CD4-positive, alpha-beta T cell treated with Interleukin-15 for 4 hours (primary cell): ENCODE results near the gene NOS3.
A peak's percentile ranks its signal among the peaks of the same experiment; 100 is the strongest.
"Not testable (repeated sequence)": the region's sequence is repeated elsewhere in the genome, so short reads cannot be mapped to it uniquely, and the experiment has no call there.

Source experiments
- DNase-seq: peaks from one replicate; pipeline ENCODE4 v3.0.0-alpha.2; 2020; ENCODE audit warnings: low spot score

Gene NOS3

DNA sequence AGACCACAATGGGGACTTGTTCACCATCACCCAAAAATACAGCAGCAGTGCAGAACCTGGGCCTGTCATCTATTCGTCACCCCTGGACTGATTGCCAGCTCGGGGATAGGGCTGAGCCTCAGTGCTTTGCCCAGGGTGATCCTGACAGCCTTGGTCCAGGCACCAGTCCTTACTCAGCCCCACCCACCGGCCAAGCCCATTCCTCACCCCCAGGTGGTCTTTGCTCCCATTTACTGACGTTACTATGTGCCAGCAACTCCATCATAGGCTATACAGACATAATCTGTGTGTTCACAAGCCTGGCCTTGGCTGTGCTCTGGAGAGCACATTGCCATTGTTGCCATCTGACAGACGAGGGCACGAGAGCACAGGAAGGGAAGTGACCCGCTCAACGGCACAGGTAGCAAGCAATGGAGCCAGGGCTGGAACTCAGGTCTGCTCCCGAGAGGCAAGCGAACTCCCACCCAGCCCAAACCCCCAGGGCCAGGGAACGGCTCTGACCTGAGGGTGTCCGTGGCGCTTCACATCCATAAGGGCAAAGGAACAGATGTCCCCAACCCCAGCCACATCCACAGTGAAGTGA lies 26.6 kb downstream of the NOS3 start:
- no peak for DNase-seq

- peak; percentile 81 for DNase-seq
Observed at GRCh38 chr7:151017953-151018420, 27.2 kb downstream of the NOS3 start.

GRCh38 chr7:151018421-151019129 lies 27.8 kb downstream of the NOS3 start:
- peak; percentile 26 for DNase-seq

DNA sequence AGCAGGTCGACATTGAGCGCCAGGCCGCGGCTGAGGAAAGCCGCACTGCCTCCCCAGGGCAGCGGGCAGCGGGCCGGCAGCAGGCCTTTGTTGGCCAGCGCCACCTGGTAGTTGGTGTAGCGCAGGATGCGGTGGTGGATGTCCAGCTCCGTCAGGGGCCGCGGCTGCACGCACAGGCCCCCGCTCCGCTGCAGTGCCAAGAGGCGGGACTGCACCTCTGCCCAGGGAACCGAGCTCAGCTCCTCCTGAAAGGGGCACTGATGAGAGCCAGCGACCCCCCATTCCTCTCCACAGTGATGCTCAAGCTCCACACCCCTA lies 28.3 kb downstream of the NOS3 start:
- no peak for DNase-seq

DNA sequence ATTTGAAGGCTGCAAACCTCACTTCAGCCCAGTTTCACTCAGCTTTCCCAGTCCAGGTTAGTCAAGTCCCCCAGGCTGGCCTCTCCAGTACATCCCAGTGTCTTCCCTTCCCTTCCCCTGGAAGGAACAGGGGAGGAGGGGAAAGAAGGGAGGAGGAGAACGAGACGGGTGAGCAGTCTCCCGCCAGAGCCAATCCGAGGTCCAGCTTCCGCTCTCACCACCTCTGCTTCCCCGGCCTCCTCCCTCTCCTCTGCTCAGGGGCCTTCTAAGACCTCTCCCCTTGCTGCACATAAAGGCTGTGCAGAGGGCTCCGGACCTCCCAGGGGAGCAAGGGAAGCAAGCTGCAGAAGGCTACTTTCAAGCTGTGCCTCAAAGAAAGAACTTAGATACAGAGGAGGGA lies 29.4 kb downstream of the NOS3 start:
- DNase-seq = no peak

- no peak for DNase-seq
Observed at GRCh38 chr7:151023232-151023631, 32.4 kb downstream of the NOS3 start.

- no peak for DNase-seq
Observed at GRCh38 chr7:151024435-151025056, 33.7 kb downstream of the NOS3 start, which contains the start of gene ATG9B. Gene ATG9B (minus strand): TSS chr7:151024494. CDS start chr7:151024423, 71 bp downstream.

DNA sequence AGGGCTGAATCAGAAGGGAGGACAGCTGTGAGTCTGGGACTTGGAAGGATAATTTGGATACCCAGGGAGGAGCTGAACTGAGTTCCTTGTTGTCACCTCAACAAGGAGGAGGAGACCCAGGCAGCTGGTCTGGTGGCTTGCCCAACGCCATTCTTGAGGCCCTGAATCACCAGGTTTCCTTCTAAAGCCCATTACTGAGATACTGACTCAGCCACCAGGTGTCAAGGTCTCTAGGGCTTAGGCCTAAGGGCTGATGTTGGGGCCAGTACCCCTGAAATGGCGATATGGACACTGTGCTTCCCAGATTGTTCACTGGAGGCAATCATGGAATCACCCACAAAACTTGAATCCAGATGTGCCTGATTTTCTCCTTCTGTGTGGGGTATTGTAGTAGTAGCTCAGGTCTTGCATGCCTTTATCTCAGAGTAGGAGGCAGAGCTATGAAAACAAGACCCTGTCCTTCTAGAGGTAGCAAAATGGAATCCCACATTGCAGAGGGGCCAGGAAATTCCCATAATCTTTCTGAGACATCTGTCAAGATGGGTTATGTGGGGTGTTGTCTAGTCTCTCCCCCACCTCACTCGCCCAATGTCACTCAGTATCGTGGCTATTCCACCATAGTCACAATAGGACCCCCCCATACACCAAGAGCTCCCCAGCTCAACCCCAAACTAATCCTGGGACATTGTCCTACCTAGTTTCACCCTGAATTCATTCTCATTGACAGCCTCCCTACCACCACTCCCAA lies 35.3 kb downstream of the NOS3 start:
- no peak for DNase-seq

DNA sequence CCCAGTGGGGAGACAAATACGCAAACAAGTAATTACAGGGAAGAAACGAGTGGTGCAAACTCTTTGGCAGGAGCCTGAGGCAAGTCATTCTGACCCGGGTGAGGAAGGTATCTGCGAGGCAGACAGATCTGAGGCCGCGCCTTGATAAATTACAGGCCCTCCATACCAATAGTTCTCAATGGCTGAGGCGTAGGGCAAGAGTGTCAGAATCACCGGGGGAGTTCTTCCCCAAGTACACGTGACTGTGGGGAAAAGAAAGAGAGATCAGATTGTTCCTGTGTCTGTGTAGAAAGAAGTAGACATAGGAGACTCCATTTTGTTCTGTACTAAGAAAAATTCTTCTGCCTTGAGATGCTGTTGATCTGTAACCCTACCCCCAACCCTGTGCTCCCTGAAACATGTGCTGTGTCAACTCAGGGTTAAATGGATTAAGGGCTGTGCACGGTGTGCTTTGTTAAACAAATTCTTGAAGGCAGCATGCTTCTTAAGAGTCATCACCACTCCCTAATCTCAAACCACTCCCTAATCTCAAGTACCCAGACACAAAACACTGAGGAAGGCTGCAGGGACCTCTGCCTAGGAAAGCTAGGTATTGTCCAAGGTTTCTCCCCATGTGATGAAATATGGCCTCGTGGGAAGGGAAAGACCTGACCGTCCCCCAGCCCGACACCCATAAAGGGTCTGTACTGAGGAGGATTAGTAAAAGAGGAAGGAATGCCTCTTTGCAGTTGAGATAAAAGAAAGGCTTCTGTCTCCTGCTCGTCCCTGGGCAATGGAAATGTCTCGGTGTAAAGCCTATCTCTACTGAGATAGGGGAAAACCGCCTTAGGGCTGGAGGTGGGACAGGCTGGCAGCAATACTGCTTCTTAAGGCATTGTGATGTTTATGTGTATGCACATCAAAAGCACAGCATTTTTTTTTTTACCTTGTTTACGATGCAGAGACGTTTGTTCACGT lies 36.2 kb downstream of the NOS3 start:
- DNase-seq = not testable (repeated sequence)

DNA sequence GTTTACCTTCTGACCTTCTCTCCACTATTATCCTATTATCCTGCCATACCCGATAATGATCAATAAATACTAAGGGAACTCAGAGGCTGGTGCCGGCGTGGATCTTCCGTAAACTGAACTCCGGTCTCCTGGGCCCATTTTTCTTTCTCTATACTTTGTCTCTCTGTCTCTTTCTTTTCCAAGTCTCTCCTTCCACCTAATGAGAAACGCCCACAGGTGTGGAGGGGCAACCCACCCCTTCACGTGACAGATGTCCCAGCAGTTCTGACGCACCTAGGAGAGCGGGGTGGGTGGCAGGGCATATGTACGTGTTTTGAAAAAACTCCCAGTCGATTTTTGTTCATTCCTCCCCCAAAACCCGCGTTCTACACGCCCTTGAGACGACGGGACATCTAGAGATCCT lies 36.9 kb downstream of the NOS3 start:
- not testable (repeated sequence) for DNase-seq

DNA sequence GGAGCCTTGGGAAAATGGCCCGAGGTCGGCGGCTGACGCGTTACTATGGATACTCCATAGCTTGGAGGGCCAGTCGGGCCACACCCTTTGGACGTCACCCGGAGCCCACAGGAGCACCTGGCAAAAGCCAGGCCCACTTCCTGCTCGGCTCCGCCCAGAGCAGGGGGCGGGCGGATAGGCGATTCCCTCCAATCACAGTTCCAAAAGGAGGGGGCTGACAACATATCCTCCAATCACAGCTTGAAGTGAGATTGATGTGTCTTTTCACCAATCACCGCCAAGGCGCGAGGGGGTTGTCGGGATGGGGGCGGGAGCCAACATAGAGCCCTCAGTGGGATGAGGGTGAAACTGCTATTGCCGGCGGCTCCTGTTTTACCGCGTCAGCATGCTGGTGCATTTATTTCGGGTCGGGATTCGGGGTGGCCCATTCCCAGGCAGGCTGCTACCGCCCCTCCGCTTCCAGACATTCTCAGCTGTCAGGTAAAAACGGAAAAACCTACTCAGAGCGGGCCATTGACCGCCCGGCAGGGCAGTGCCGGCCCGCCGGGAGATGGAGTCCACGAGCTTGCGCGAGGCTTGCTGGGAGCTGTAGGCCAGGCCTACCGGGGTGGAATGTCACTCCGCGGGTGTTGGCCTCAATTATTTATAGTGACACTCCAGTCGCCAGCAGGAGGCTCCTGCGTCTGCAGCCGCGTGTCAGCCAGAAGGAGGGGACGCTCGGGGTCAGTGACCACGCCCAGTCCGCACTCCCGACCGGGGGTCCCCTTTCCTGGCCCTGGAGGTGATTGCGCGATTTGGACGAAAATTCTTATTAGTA lies 37.5 kb downstream of the NOS3 start, which contains the start of gene ABCB8:
Gene ABCB8, plus strand, starts transcription at position 320 of the 817 bp plus-strand sequence. Its CDS starts 66 bp downstream, at position 386.
- peak; percentile 99 for DNase-seq

- DNase-seq = no peak
Observed at GRCh38 chr7:151028948-151029501, 38.2 kb downstream of the NOS3 start.

DNA sequence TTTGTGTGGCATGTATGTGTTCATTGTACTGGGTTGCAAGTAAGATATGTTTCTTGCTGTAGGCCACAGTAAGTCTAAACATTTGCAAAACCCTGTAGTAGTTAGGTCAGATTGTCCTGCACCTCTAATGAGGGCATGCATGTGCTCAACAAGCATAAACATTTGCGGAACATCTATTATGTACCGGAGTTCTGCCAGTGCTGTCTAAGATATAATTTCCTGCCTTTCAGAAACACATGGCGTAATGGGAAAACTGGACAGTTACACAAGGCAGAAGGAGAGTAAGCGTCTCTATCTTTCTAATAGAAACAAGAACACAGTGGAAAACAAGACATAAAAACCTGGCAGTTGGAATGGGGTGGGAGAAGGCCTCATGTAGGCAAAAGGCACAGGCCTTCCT lies 40.2 kb downstream of the NOS3 start:
- DNase-seq = no peak

DNA sequence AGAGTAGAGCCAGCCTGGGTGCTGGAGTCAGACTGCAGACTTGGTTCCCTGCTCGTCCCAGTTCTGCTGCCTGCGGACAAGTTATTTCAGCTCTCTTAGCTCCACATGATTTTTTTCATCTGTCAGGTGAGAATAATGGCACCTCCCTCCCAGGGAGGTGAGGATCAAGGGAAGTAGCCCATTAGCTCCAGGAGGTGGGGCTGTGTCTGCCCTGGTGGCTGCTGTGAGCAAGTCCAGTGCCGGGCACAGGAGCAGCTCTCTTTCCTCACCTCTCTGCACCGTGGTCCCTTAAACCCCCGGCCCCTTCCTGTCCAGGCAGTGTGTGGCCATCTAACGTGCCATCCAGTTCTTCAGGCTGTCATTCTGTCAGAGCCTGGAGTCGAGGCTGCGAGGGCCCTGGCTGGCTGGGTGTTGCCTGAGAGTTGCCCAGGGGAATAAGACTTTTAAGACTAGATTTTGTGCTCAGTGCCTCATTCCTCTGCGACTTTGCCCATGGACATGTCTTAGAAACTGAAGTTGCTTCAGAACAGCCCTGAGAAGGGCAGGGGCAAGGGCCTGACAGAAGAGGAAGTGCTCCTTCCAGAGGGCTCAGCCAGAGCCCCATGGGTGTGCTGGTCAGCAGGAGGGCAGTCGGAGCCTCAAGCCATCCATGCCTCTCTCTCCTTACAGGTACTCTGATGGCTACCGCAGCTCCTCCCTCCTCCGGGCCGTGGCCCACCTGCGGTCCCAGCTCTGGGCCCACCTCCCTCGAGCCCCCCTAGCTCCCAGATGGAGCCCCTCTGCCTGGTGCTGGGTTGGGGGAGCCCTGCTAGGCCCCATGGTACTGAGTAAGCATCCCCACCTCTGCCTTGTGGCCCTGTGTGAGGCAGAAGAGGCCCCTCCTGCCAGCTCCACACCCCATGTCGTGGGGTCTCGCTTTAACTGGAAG lies 42.4 kb downstream of the NOS3 start:
- DNase-seq = no peak

DNA sequence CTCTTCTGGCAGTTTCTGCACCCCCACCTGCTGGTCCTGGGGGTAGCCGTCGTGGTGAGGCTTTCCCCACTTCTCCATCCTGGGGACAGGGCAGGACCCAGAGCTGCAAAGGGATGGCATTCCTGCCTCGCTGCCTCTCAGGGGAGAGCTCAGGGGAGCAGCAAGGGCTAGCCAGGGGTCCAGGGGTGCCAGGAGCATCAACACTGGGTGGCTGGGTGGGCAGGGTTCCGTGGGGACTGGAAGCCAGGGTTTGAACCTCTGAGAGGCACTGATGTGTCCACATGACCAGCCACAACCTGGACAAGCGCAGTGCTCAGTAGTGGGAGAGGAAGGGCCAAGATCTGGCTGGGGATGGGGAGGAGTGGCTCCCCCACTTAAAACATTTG lies 43.0 kb downstream of the NOS3 start:
- DNase-seq = no peak

DNA sequence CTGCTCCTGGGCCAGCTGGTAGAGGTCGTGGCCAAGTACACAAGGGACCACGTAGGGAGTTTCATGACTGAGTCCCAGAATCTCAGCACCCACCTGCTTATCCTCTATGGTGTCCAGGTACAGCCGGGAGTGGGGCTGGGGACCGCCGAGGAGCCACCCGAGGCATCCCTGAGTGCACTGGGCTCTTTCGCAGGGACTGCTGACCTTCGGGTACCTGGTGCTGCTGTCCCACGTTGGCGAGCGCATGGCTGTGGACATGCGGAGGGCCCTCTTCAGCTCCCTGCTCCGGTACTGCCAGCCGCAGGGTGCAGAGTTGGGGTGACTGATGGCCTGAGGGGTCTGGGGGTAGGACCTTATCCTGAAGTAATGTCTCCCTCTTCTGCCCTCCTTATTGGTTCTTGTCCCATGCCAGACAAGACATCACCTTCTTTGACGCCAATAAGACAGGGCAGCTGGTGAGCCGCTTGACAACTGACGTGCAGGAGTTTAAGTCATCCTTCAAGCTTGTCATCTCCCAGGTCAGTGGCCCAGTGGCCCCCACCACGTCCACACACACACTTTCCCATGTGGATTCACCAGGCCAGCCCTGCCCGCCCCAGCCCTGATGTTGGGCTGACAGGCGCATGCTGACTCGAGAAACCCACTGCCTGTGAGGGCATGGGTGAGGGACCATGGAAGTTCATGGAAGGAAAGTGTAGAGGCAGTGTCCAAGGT lies 43.7 kb downstream of the NOS3 start:
- no peak for DNase-seq

- no peak for DNase-seq
Observed at GRCh38 chr7:151035026-151035717, 44.4 kb downstream of the NOS3 start.

GRCh38 chr7:151035902-151036301 lies 45.1 kb downstream of the NOS3 start:
- no peak for DNase-seq
